ENCODE data around the gene ZNF608.

The ZNF608 gene

GRCh38 chr5:124752854-124753720 is 6.6 kb upstream of the ZNF608 start:
- no peak for DNase-seq (ENCODE audit: low spot score)

GRCh38 chr5:124751031-124751430 is 4.6 kb upstream of the ZNF608 start:
- no peak for DNase-seq (ENCODE audit: low spot score)

GRCh38 chr5:124748687-124749594 is 2.5 kb upstream of the ZNF608 start:
- DNase-seq (ENCODE audit: low spot score): peak; percentile 65

GRCh38 chr5:124747791-124748686 is 1.6 kb upstream of the ZNF608 start:
- DNase-seq (ENCODE audit: low spot score): no peak

GRCh38 chr5:124746916-124747790 is 714 bp upstream of the ZNF608 start:
- DNase-seq (ENCODE audit: low spot score): no peak

- DNase-seq (ENCODE audit: low spot score): no peak
Measured at GRCh38 chr5:124745007-124745927, 1.2 kb downstream of the ZNF608 start.

GRCh38 chr5:124744170-124744971 is 2.1 kb downstream of the ZNF608 start:
- DNase-seq (ENCODE audit: low spot score): no peak

GRCh38 chr5:124743602-124744169 is 2.8 kb downstream of the ZNF608 start:
- no peak for DNase-seq (ENCODE audit: low spot score)

- DNase-seq (ENCODE audit: low spot score): no peak
Measured at GRCh38 chr5:124742983-124743601, 3.3 kb downstream of the ZNF608 start.

- no peak for DNase-seq (ENCODE audit: low spot score)
Measured at GRCh38 chr5:124742521-124742920, 3.9 kb downstream of the ZNF608 start.

GRCh38 chr5:124741711-124742496 is 4.5 kb downstream of the ZNF608 start:
- DNase-seq (ENCODE audit: low spot score): peak; percentile 73

- no peak for DNase-seq (ENCODE audit: low spot score)
Measured at GRCh38 chr5:124740991-124741583, 5.4 kb downstream of the ZNF608 start.

GRCh38 chr5:124740071-124740470 is 6.4 kb downstream of the ZNF608 start:
- DNase-seq (ENCODE audit: low spot score): no peak

GRCh38 chr5:124739634-124740025 is 6.8 kb downstream of the ZNF608 start:
- DNase-seq (ENCODE audit: low spot score): no peak

- DNase-seq (ENCODE audit: low spot score): no peak
Measured at GRCh38 chr5:124738681-124739633, 7.5 kb downstream of the ZNF608 start.

- DNase-seq (ENCODE audit: low spot score): no peak
Measured at GRCh38 chr5:124737651-124738050, 8.8 kb downstream of the ZNF608 start.
